Prostate gland (tissue), 2 donors: ENCODE results near the gene VPS13A. TPM values are rescaled to one million over a fixed set of nuclear protein-coding genes. Genes with fewer than 3 reads are reported as not detected.

ENCODE experiments used
- DNase-seq: peaks from one replicate; pipeline ENCODE4 v3.0.0-alpha.2; 2019; ENCODE audit warnings: low spot score
- H3K27ac ChIP-seq, 2 donors: fragments of 200-600 bp; sonication (generic); 2 replicates each; pipeline ENCODE4 v1.5.1; 2017 to 2019
- H3K27me3 ChIP-seq: fragments of 200-600 bp; sonication (generic); replicated peaks from 2 replicates; pipeline ENCODE4 v1.5.1; 2019; ENCODE audit not compliant: insufficient read depth
- H3K36me3 ChIP-seq, 2 donors: fragments of 200-600 bp; sonication (generic); 1 replicate in 1 of 2; 2 replicates in 1 of 2; pipeline versions ENCODE4 v1.5.1 to v1.8.1; 2017 to 2019
- H3K4me1 ChIP-seq: fragments of 200-600 bp; sonication (generic); replicated peaks from 2 replicates; pipeline ENCODE4 v1.5.1; 2019
- H3K4me3 ChIP-seq, 2 donors: fragments of 200-600 bp; sonication (generic); 2 replicates each; pipeline ENCODE4 v1.5.1; 2017 to 2019
- H3K9me3 ChIP-seq: fragments of 200-600 bp; sonication (generic); 2 replicates; pipeline ENCODE4 v1.5.1; 2017
- POLR2A ChIP-seq: fragments of 450-650 bp; IDR thresholded peaks from one replicate; pipeline ENCODE4 v1.6.1; 2016; ENCODE audit warnings: antibody characterized with exemption, mild to moderate bottlenecking
- POLR2AphosphoS5 ChIP-seq: sonication (generic); formaldehyde crosslinking; IDR thresholded peaks from one replicate; pipeline ENCODE4 v1.6.1; 2017; ENCODE audit warnings: antibody characterized with exemption
- WGBS: methylation state at CpG from one replicate; pipeline ENCODE4 v1.1.5; 2018; 5-methylcytosine and 5-hydroxymethylcytosine counted together
- intact Hi-C: fragments of 100-400 bp; cut with DNase I; formaldehyde crosslinking; loops from one replicate; pipeline ENCODE4 v1.14.2; 2022
- total RNA-seq, 2 donors: library from RNA; depleted of rRNA; stranded (reverse); fragments of >200 nt; gene quantifications; one replicate each; pipeline ENCODE4 v1.1.0, GENCODE V29; 2016
- TF ChIP-seq, protein P1 (sequence below), 4 experiments: fragments of 200-600 bp in 2 of 4; fragments of 450-650 bp in 2 of 4; sonication (generic) in 2 of 4; IDR thresholded peaks; 1 replicate in 3 of 4; 2 replicates in 1 of 4; pipeline ENCODE4 v1.5.1; 2016 to 2019; ENCODE audit warnings: antibody characterized with exemption in 4 of 4, mild to moderate bottlenecking in 2 of 4, moderate library complexity in 2 of 4

The VPS13A gene
- total RNA-seq, 2 donors from 2014 or later, result 22.7 to 25.2 TPM

DNA sequence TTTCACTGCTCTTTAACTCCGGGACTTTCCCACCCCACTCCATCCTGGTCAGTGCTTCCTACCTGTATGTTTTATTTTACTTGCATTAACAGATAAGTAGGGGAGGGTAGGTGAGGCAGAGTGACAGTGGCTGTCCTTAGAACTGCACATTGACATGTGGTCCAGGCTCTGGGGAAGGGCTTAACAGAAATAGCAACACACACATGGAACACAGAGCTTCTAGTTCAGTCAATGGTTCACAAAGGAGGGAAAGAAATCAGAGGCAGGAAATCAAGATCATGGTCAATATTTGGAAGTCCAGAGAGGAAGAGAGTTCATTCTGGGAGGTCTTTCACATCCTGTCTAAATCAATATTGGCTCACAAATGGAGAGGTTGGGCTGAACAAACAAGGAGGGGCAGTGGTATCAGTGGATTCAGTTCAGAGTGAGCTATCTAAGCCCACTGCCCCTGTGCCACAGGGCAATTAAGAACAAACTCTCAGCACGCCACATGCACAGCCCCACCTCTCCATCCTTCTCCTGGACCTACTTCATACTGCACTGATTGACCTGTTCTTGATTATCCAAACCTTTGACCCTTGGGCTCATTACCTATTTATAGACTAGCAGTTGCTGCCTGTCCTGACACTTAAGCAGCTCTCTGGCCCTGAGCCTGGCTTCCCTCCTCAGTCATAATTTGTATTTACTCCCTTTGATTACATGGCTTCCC lies 6.2 kb upstream of the VPS13A start:
- Histone ChIP-seq H3K4me1 (no peaks in the 10 kb centered on the region), H3K9me3 (no peaks in the 10 kb centered on the region), H3K27me3 (no peaks in the 10 kb centered on the region), H3K36me3 (no peaks in the 10 kb centered on the region), H3K4me3 (no peak overlapping the region), H3K27ac (no peak overlapping the region)
- TF ChIP-seq, protein P1, sequence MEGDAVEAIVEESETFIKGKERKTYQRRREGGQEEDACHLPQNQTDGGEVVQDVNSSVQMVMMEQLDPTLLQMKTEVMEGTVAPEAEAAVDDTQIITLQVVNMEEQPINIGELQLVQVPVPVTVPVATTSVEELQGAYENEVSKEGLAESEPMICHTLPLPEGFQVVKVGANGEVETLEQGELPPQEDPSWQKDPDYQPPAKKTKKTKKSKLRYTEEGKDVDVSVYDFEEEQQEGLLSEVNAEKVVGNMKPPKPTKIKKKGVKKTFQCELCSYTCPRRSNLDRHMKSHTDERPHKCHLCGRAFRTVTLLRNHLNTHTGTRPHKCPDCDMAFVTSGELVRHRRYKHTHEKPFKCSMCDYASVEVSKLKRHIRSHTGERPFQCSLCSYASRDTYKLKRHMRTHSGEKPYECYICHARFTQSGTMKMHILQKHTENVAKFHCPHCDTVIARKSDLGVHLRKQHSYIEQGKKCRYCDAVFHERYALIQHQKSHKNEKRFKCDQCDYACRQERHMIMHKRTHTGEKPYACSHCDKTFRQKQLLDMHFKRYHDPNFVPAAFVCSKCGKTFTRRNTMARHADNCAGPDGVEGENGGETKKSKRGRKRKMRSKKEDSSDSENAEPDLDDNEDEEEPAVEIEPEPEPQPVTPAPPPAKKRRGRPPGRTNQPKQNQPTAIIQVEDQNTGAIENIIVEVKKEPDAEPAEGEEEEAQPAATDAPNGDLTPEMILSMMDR (IDR thresholded peaks at IDR 0.05), result no peak
- no peak for TF ChIP-seq POLR2AphosphoS5
- TF ChIP-seq POLR2A, result no peak
- intact Hi-C loops, result no loop called here
- no peak for DNase-seq
- WGBS, result 83% methylated on average over 2 of the region's 2 CpGs

DNA sequence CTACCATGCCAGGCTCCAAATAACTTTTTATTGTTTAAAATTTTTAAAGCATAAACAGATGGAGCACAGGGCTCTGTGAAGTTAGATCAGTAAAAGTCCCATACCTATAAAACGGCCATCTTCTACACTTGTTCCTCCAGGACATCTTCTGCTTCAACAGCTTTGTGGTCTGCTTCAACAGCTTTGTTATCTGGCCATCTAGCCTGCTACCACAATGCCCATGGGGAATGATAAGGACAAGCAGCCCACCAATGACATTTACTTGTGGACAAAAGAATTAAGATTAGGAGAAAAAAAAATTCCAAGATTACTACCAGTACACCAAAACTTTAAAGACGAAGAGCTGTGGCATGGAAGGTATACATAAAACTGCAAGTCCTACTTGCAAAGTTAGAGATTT lies 2.2 kb upstream of the VPS13A start:
- no peaks in the 10 kb centered on the region for H3K36me3 ChIP-seq
- TF ChIP-seq POLR2AphosphoS5 (no peak), POLR2A (no peak)
- TF ChIP-seq, protein P1 (IDR thresholded peaks at IDR 0.05), result no peak
- H3K27me3 ChIP-seq, result no peaks in the 10 kb centered on the region
- H3K4me3 ChIP-seq, result no peak overlapping the region
- no peak overlapping the region for H3K27ac ChIP-seq
- no peaks in the 10 kb centered on the region for H3K4me1 ChIP-seq
- 52% methylated on average over 2 of the region's 2 CpGs for WGBS
- intact Hi-C loops, result loop anchor here (5.0 kb wide), 2 partner anchors 472 to 857 kb away; partner anchors contain the start of genes GNA14 and GNAQ
- no peak for DNase-seq
- no peaks in the 10 kb centered on the region for H3K9me3 ChIP-seq

DNA sequence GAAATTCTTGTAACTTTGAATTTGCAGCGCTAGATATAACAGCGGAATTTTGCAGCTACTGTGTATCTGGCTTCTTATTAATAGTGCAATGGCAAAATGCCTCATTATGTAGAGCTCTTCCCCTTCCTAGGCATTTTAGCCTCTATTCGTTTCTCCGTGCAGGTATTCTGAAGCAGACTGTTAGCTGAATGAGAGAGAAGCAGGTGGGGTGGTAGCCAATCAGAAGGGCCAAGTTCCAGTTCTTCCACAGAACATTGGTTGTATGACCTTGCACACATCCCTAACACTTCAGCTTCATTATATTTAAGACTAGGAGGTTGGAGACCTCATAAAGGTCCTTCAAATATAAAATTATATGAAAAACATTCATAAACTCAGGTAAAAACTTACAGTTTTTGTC lies 1.2 kb upstream of the VPS13A start:
- H3K4me1 ChIP-seq, result no peaks in the 10 kb centered on the region
- no peak overlapping the region for H3K4me3 ChIP-seq
- intact Hi-C loops, result loop anchor here (5.0 kb wide), 2 partner anchors 471 to 856 kb away; partner anchors contain the start of genes GNA14 and GNAQ
- no peak for DNase-seq
- H3K27ac ChIP-seq, result no peak overlapping the region
- TF ChIP-seq POLR2A (no peak), POLR2AphosphoS5 (no peak)
- TF ChIP-seq, protein P1 (IDR thresholded peaks at IDR 0.05), result no peak
- no peaks in the 10 kb centered on the region for H3K27me3 ChIP-seq
- H3K36me3 ChIP-seq, result no peaks in the 10 kb centered on the region
- 48% methylated on average over 4 of the region's 4 CpGs for WGBS
- no peaks in the 10 kb centered on the region for H3K9me3 ChIP-seq

DNA sequence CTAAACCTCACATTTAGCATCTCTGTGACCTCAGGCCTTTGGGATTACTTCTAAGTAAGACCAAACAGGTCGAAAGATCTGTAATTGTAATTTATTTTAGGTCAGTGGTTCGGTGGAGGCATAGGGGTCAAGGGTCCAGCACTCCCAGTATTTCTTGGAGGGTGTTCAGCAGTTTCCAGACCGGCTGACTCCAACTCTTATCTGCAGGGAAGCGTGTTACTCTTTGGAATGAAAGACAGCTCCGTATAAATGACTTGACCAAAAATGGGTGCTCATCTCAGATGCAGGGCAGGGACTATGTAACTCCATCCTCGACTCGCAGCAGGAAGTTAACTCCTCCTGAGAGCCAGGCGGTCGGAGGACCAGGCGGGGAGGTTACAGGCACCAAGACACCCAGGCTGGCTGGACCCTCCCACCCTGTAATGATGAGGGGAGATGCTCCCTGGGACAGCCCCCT lies 620 bp upstream of the VPS13A start:
- peak overlapping the region; percentile 69 to 71 for H3K4me3 ChIP-seq
- no peaks in the 10 kb centered on the region for H3K36me3 ChIP-seq
- no peaks in the 10 kb centered on the region for H3K9me3 ChIP-seq
- TF ChIP-seq POLR2AphosphoS5 (no peak), POLR2A (no peak)
- TF ChIP-seq, protein P1 (IDR thresholded peaks at IDR 0.05), result no peak
- H3K27ac ChIP-seq, result peak overlapping the region; percentile 81 to 83
- no peaks in the 10 kb centered on the region for H3K27me3 ChIP-seq
- intact Hi-C loops, result loop anchor here (5.0 kb wide), 2 partner anchors 471 to 856 kb away; partner anchors contain the start of genes GNA14 and GNAQ
- DNase-seq, result no peak
- no peaks in the 10 kb centered on the region for H3K4me1 ChIP-seq
- 3% methylated on average over 10 of the region's 10 CpGs for WGBS
